Thoracic aorta (tissue), 2 donors: ENCODE measurements around the gene SCARB1. TPM values are rescaled to one million over a fixed set of nuclear protein-coding genes. Genes with fewer than 3 reads are reported as not detected.
"Not testable (repeated sequence)": the region's sequence is repeated elsewhere in the genome, so short reads cannot be mapped to it uniquely, and the experiment has no call there.

Source experiments
- ATAC-seq: fragments of 150-250 bp; one replicate; pipeline ENCODE4 v1.8.0; 2017; ENCODE audit warnings: low read depth; ENCODE audit not compliant: insufficient number of reproducible peaks, low FRiP score
- DNase-seq: peaks from one replicate; pipeline ENCODE4 v3.0.0-alpha.2; 2020; ENCODE audit warnings: low spot score
- H3K27ac ChIP-seq, 2 donors: fragments of 200-600 bp; sonication (generic); 1 replicate in 1 of 2; 2 replicates in 1 of 2; pipeline ENCODE4 v1.5.1; 2016; ENCODE audit warnings: mild to moderate bottlenecking in 2 of 2, moderate library complexity in 2 of 2
- H3K27me3 ChIP-seq: fragments of 200-600 bp; sonication (generic); replicated peaks from 2 replicates; pipeline ENCODE4 v1.6.0; 2016; ENCODE audit warnings: mild to moderate bottlenecking; ENCODE audit not compliant: insufficient read depth
- H3K36me3 ChIP-seq: fragments of 200-600 bp; sonication (generic); one replicate; pipeline ENCODE4 v1.5.1; 2016
- H3K4me1 ChIP-seq, 2 donors: fragments of 200-600 bp; sonication (generic); 1 replicate in 1 of 2; 2 replicates in 1 of 2; pipeline versions ENCODE4 v1.5.1 to v1.6.0; 2016; ENCODE audit warnings: low read depth in 2 of 2, mild to moderate bottlenecking in 1 of 2; ENCODE audit not compliant: control insufficient read depth in 1 of 2
- H3K4me3 ChIP-seq: fragments of 200-600 bp; sonication (generic); 2 replicates; pipeline ENCODE4 v1.5.1; 2016; ENCODE audit warnings: mild to moderate bottlenecking
- H3K9me3 ChIP-seq: fragments of 200-600 bp; sonication (generic); 2 replicates; pipeline ENCODE4 v1.5.1; 2016
- total RNA-seq, 2 donors: library from RNA; depleted of rRNA; stranded (reverse); fragments of >200 nt; gene quantifications; one replicate each; pipeline versions ENCODE4 v1.1.0 to v1.2.3, GENCODE V29; 2016
- TF ChIP-seq, protein P1 (sequence below): fragments of 200-600 bp; sonication (generic); IDR thresholded peaks from one replicate; pipeline ENCODE4 v1.5.1; 2019; ENCODE audit warnings: antibody characterized with exemption

Gene SCARB1
- total RNA-seq, 2 donors from 2014 or later: 8.8 to 13.1 TPM

- H3K4me1 ChIP-seq: peaks cover 23 to 28% of the 10 kb centered on the region in 2 donors
- TF ChIP-seq, protein P1, sequence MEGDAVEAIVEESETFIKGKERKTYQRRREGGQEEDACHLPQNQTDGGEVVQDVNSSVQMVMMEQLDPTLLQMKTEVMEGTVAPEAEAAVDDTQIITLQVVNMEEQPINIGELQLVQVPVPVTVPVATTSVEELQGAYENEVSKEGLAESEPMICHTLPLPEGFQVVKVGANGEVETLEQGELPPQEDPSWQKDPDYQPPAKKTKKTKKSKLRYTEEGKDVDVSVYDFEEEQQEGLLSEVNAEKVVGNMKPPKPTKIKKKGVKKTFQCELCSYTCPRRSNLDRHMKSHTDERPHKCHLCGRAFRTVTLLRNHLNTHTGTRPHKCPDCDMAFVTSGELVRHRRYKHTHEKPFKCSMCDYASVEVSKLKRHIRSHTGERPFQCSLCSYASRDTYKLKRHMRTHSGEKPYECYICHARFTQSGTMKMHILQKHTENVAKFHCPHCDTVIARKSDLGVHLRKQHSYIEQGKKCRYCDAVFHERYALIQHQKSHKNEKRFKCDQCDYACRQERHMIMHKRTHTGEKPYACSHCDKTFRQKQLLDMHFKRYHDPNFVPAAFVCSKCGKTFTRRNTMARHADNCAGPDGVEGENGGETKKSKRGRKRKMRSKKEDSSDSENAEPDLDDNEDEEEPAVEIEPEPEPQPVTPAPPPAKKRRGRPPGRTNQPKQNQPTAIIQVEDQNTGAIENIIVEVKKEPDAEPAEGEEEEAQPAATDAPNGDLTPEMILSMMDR: peak; percentile 97
- peaks cover 6% of the 10 kb centered on the region for H3K36me3 ChIP-seq
- no peak overlapping the region for H3K4me3 ChIP-seq
- H3K27ac ChIP-seq: peak overlapping the region in 1 of 2 donors; percentile 27
- H3K9me3 ChIP-seq: no peaks in the 10 kb centered on the region
- no peaks in the 10 kb centered on the region for H3K27me3 ChIP-seq
- peak; percentile 68 for DNase-seq
- peak; percentile 52 for ATAC-seq
Measured at GRCh38 chr12:124906606-124907261, 43.1 kb upstream of the SCARB1 start.

GRCh38 chr12:124904306-124905098 is 40.8 kb upstream of the SCARB1 start:
- TF ChIP-seq, protein P1: no peak
- ATAC-seq: peak; percentile 74
- Histone ChIP-seq H3K36me3 (no peaks in the 10 kb centered on the region), H3K27me3 (no peaks in the 10 kb centered on the region), H3K9me3 (no peaks in the 10 kb centered on the region), H3K27ac (peak overlapping the region; percentile 73 to 75), H3K4me3 (peak overlapping the region; percentile 40), H3K4me1 (peaks cover 9 to 12% of the 10 kb centered on the region in 2 donors)
- DNase-seq: peak; percentile 80

- Histone ChIP-seq H3K4me1 (peaks cover 14 to 26% of the 10 kb centered on the region in 2 donors), H3K27me3 (no peaks in the 10 kb centered on the region), H3K9me3 (no peaks in the 10 kb centered on the region), H3K36me3 (no peaks in the 10 kb centered on the region), H3K27ac (no peak overlapping the region), H3K4me3 (no peak overlapping the region)
- TF ChIP-seq, protein P1: no peak
- DNase-seq (no peak), ATAC-seq (no peak)
Measured at GRCh38 chr12:124902916-124903315, 39.3 kb upstream of the SCARB1 start.

GRCh38 chr12:124901003-124901402 is 37.3 kb upstream of the SCARB1 start:
- DNase-seq: no peak
- H3K4me1 ChIP-seq: peaks cover 14 to 26% of the 10 kb centered on the region in 2 donors
- no peaks in the 10 kb centered on the region for H3K9me3 ChIP-seq
- ATAC-seq: no peak
- no peaks in the 10 kb centered on the region for H3K27me3 ChIP-seq
- TF ChIP-seq, protein P1: no peak
- no peaks in the 10 kb centered on the region for H3K36me3 ChIP-seq
- H3K27ac ChIP-seq: no peak overlapping the region
- no peak overlapping the region for H3K4me3 ChIP-seq

DNA sequence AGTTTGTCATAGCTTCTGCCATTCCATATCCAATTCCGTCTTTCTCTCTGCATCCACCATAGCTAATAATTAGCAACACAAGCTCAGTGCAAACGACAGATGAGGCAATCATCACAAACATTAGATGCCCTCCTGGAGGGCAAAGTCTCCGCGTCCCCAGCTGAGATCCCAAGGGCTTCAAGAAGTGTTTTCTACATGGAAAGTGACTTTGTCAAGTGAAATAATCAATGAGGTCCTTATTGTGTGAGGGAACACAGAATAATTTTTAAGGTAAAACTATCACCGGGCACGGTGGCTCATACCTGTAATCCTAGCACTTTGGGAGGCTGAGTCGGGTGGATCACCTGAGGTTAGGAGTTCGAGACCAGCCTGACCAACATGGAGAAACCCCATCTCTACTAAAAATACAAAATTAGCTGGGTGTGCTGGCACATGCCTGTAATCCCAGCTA is 36.7 kb upstream of the SCARB1 start:
- H3K36me3 ChIP-seq, H3K27me3 ChIP-seq, ATAC-seq, H3K27ac ChIP-seq, H3K9me3 ChIP-seq, H3K4me3 ChIP-seq, DNase-seq: not testable (repeated sequence)
- peaks cover 13 to 24% of the 10 kb centered on the region in 2 donors for H3K4me1 ChIP-seq
